Measurements from ENCODE around the gene MYO5B. TPM values are rescaled to one million over a fixed set of nuclear protein-coding genes. Genes with fewer than 3 reads are reported as not detected.

MYO5B gene
- polyA plus RNA-seq, 1 donor (not counting 4 experiments of a cell fraction or from before 2014, with no cell fraction given) = 6.8 TPM

- no peak overlapping the region for H3K4me2 ChIP-seq (ENCODE audit: control insufficient read depth, extremely low read depth, insufficient read depth, low read depth, low read length)
- dilution Hi-C loops (cut with MboI; ENCODE audit: extremely low pct_ligation_motif_present, low sequenced_read_pairs) = no loop called here
- no peak for FAIRE-seq
Measured at GRCh38 chr18:50014606-50015005, 180.3 kb downstream of the MYO5B start.

GRCh38 chr18:50013363-50014138 is 181.4 kb downstream of the MYO5B start:
- TF ChIP-seq EZH2 (IDR thresholded peaks at IDR 0.05; ENCODE audit: low read length) (no peak), CTCF (optimal IDR thresholded peaks at IDR 0.05 in 1 of 3, IDR thresholded peaks at IDR 0.05 in 1 of 3, conservative IDR thresholded peaks at IDR 0.05 in 1 of 3; ENCODE audit: extremely low read depth in 1 of 3, insufficient read depth in 2 of 3, low read length in 3 of 3) (no peak)
- dilution Hi-C loops (cut with MboI; ENCODE audit: extremely low pct_ligation_motif_present, low sequenced_read_pairs) = no loop called here

More at GRCh38 chr18:50014606-50015005, 180.3 kb downstream of the MYO5B start:
- no peak for TF ChIP-seq CTCF (optimal IDR thresholded peaks at IDR 0.05 in 1 of 3, IDR thresholded peaks at IDR 0.05 in 1 of 3, conservative IDR thresholded peaks at IDR 0.05 in 1 of 3; ENCODE audit: extremely low read depth in 1 of 3, insufficient read depth in 2 of 3, low read length in 3 of 3)
- no peak for TF ChIP-seq EZH2 (IDR thresholded peaks at IDR 0.05; ENCODE audit: low read length)
- Histone ChIP-seq H3K79me2 (ENCODE audit: control insufficient read depth, insufficient read depth, low read length) (no peaks in the 10 kb centered on the region), H3K27ac (ENCODE audit: control insufficient read depth, insufficient read depth, low read length) (no peak overlapping the region), H3K9me1 (ENCODE audit: control insufficient read depth, extremely low read depth, insufficient read depth, low read length) (no peaks in the 10 kb centered on the region), H3K27me3 (ENCODE audit: control insufficient read depth, extremely low read depth, insufficient read depth, low read length) (peaks cover 6% of the 10 kb centered on the region), H3K4me3 (ENCODE audit: control insufficient read depth in 2 of 3, extremely low read depth in 1 of 3, insufficient read depth in 2 of 3, low read depth in 1 of 3, low read length in 3 of 3) (no peak overlapping the region), H3K9me3 (ENCODE audit: control insufficient read depth, low read depth, low read length) (no peaks in the 10 kb centered on the region), H2AFZ (ENCODE audit: control insufficient read depth, low read length) (no peak overlapping the region), H3K36me3 (ENCODE audit: control insufficient read depth in 2 of 2, extremely low read depth in 1 of 2, insufficient read depth in 2 of 2, low read length in 2 of 2) (no peaks in the 10 kb centered on the region), H4K20me1 (ENCODE audit: control insufficient read depth, extremely low read depth, insufficient read depth, low read length) (no peaks in the 10 kb centered on the region), H3K9ac (ENCODE audit: control insufficient read depth, extremely low read depth, insufficient read depth, low read length) (no peak overlapping the region), H3K4me1 (ENCODE audit: control insufficient read depth, extremely low read depth, insufficient read depth, low read length) (no peaks in the 10 kb centered on the region)
- no peak for DNase-seq (ENCODE audit: low read depth, low spot score)

More at GRCh38 chr18:50013363-50014138, 181.4 kb downstream of the MYO5B start:
- Histone ChIP-seq H3K9ac (ENCODE audit: control insufficient read depth, extremely low read depth, insufficient read depth, low read length) (no peak overlapping the region), H2AFZ (ENCODE audit: control insufficient read depth, low read length) (no peak overlapping the region), H4K20me1 (ENCODE audit: control insufficient read depth, extremely low read depth, insufficient read depth, low read length) (no peaks in the 10 kb centered on the region), H3K27me3 (ENCODE audit: control insufficient read depth, extremely low read depth, insufficient read depth, low read length) (peaks cover 6% of the 10 kb centered on the region), H3K9me1 (ENCODE audit: control insufficient read depth, extremely low read depth, insufficient read depth, low read length) (no peaks in the 10 kb centered on the region), H3K36me3 (ENCODE audit: control insufficient read depth in 2 of 2, extremely low read depth in 1 of 2, insufficient read depth in 2 of 2, low read length in 2 of 2) (no peaks in the 10 kb centered on the region), H3K27ac (ENCODE audit: control insufficient read depth, insufficient read depth, low read length) (no peak overlapping the region), H3K4me3 (ENCODE audit: control insufficient read depth in 2 of 3, extremely low read depth in 1 of 3, insufficient read depth in 2 of 3, low read depth in 1 of 3, low read length in 3 of 3) (no peak overlapping the region), H3K4me2 (ENCODE audit: control insufficient read depth, extremely low read depth, insufficient read depth, low read depth, low read length) (no peak overlapping the region), H3K4me1 (ENCODE audit: control insufficient read depth, extremely low read depth, insufficient read depth, low read length) (no peaks in the 10 kb centered on the region), H3K79me2 (ENCODE audit: control insufficient read depth, insufficient read depth, low read length) (no peaks in the 10 kb centered on the region), H3K9me3 (ENCODE audit: control insufficient read depth, low read depth, low read length) (no peaks in the 10 kb centered on the region)
- FAIRE-seq = no peak
- no peak for DNase-seq (ENCODE audit: low read depth, low spot score)

All from keratinocyte (primary cell).